ENCODE data around the gene UPB1. TPM values are rescaled to one million over a fixed set of nuclear protein-coding genes. Genes with fewer than 3 reads are reported as not detected.

The UPB1 gene
- total and polyA plus RNA-seq, 10 donors: 0.38 to 3.9 (median 1.6) TPM

DNA sequence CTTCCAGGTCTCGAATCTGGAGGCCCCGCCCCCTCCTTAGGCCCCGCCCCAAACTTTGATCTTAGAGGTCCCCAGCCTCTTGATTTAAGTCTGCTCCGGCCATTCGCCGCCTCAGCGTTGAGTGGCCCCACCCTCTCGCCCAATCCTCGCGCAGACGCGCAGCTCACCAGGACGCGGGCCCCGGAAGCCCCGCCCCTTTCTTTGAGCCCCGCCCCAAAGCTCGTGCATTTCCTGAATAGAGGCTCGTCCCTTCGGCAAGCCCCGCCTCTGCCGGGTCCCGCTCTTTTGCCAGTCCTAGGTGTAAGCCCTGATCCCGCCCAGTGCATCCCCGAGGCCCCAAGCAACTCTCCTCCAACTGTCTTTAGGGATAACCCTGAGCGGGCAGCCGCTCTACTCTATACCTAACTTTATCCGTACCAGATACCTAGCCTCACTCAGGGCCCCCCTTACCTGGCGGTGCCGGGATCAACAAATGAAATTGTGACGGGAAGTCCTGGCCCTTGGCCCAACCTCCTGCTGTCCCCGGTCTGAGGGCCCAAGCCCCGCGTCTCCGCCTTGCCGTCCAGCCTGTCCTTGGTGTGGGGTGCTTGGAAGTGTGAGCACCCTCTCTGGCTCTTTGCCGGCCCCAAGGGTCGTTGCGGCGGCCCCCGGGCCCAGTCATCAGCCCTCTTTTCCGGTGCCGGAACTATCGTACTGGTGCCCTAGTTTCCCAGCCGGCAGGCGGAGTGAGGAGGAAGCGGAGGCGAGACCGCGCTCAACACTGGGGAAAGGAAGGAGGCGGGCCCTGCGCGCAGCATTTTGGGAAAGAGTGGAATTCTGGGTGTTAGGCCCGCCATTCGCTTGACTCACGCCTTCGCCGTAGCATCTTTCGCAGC, 60.3 kb downstream of the UPB1 start, which contains the start of gene SNRPD3:
Gene SNRPD3 (plus strand): TSS at position 835 of the 875 bp plus-strand sequence. CDS start 1,676 bp downstream, outside the sequence.
- WGBS, 5 donors: 0 to 1% (median 0%) methylated on average over 49 to 59 of the region's 59 CpGs
- H3K27ac ChIP-seq: peak within 1 kb of the TSS; percentile 94 to 99 (median 98)
- DNase-seq: peak; percentile 100
- TF ChIP-seq POLR2AphosphoS5 (IDR thresholded peaks at IDR 0.05): peak; percentile 97 to 98 (median 98)
- TF ChIP-seq, protein P1, sequence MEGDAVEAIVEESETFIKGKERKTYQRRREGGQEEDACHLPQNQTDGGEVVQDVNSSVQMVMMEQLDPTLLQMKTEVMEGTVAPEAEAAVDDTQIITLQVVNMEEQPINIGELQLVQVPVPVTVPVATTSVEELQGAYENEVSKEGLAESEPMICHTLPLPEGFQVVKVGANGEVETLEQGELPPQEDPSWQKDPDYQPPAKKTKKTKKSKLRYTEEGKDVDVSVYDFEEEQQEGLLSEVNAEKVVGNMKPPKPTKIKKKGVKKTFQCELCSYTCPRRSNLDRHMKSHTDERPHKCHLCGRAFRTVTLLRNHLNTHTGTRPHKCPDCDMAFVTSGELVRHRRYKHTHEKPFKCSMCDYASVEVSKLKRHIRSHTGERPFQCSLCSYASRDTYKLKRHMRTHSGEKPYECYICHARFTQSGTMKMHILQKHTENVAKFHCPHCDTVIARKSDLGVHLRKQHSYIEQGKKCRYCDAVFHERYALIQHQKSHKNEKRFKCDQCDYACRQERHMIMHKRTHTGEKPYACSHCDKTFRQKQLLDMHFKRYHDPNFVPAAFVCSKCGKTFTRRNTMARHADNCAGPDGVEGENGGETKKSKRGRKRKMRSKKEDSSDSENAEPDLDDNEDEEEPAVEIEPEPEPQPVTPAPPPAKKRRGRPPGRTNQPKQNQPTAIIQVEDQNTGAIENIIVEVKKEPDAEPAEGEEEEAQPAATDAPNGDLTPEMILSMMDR (IDR thresholded peaks at IDR 0.05 in 8 of 11, conservative IDR thresholded peaks at IDR 0.05 in 3 of 11): peak in 10 of 11 experiments; percentile 11 to 65 (median 36)
- peak; percentile 37 to 73 (median 48) for TF ChIP-seq POLR2A (IDR thresholded peaks at IDR 0.05)
- peaks cover 53 to 84% (median 78%) of the 10 kb centered on the region in 6 donors for H3K4me1 ChIP-seq
- peak within 1 kb of the TSS; percentile 83 to 99 (median 94) for H3K4me3 ChIP-seq
- intact Hi-C loops (cut with DNase I; ENCODE audit: low total_unique reads): no loop called here
- no peaks in the 10 kb centered on the region for H3K27me3 ChIP-seq (replicated peaks in 1 of 7)
- peaks cover 0 to 50% (median 29%) of the 10 kb centered on the region in 6 donors for H3K36me3 ChIP-seq
- H3K9me3 ChIP-seq: no peaks in the 10 kb centered on the region

DNA sequence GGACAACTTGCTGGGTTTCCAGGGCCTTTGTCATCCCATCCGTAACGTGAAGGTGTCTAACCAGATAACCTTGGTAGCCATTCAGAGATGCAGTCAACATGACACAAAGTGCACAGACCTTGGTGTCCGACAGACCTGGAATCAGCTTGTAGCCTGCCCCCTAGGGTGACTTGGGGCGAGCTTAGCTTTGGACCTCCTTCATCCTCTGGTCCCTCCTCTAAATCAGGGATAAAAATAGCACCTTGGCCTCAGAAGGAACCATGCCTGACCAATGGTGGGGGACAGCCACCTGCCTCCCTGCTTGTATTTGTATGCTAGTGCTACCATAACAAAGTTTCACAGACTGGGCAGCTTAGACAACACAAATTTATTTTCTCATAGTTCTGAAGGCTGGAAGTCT, 64.3 kb downstream of the UPB1 start:
- Histone ChIP-seq H3K9me3 (no peaks in the 10 kb centered on the region), H3K36me3 (peaks cover 0 to 74% (median 46%) of the 10 kb centered on the region in 6 donors), H3K27ac (peak overlapping the region in 2 of 8 donors; percentile 3 to 19), H3K4me3 (no peak overlapping the region), H3K27me3 (replicated peaks in 1 of 7) (no peaks in the 10 kb centered on the region), H3K4me1 (peaks cover 40 to 84% (median 66%) of the 10 kb centered on the region in 6 donors)
- intact Hi-C loops (cut with DNase I; ENCODE audit: low total_unique reads): no loop called here
- DNase-seq: peak; percentile 39
- no peak for TF ChIP-seq POLR2A (IDR thresholded peaks at IDR 0.05)
- TF ChIP-seq, protein P1 (IDR thresholded peaks at IDR 0.05 in 8 of 11, conservative IDR thresholded peaks at IDR 0.05 in 3 of 11): no peak
- no peak for TF ChIP-seq POLR2AphosphoS5 (IDR thresholded peaks at IDR 0.05)
- WGBS, 5 donors: 55 to 75% (median 72%) methylated on average over 4 of the region's 4 CpGs

DNA sequence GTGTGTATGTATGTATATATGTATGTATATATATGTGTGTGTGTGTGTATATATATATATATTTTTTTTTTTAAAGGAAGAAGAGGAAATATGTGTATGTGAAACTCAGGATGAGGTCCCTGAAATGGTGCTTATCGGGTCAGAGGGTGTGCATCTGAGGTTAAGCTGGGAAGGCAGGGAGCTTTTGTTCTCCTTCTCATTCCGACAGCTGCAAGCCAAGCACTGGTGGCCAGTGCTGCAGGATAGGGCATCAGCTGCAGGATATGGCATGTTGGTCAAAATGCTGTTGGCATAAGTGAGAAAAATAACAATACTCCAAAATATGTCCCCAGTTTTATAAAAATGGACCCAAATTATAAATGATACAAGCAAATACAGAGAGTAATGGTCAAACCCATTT, 68.1 kb downstream of the UPB1 start:
- intact Hi-C loops (cut with DNase I; ENCODE audit: low total_unique reads): no loop called here
- Histone ChIP-seq H3K27me3 (replicated peaks in 1 of 7) (no peaks in the 10 kb centered on the region), H3K4me3 (no peak overlapping the region), H3K36me3 (peaks cover 0 to 100% (median 47%) of the 10 kb centered on the region in 6 donors), H3K4me1 (peaks cover 34 to 99% (median 68%) of the 10 kb centered on the region in 6 donors), H3K27ac (no peak overlapping the region), H3K9me3 (no peaks in the 10 kb centered on the region)
- DNase-seq: peak; percentile 5
- WGBS, 5 donors: 83 to 100% (median 85%) methylated on average over 2 of the region's 2 CpGs
- TF ChIP-seq POLR2AphosphoS5 (IDR thresholded peaks at IDR 0.05) (no peak), POLR2A (IDR thresholded peaks at IDR 0.05) (no peak)
- TF ChIP-seq, protein P1 (IDR thresholded peaks at IDR 0.05 in 8 of 11, conservative IDR thresholded peaks at IDR 0.05 in 3 of 11): no peak

All from spleen (tissue), 11 donors.